ENCODE data around the gene TNFRSF12A. TPM values are rescaled to one million over a fixed set of nuclear protein-coding genes. Genes with fewer than 3 reads are reported as not detected.

The TNFRSF12A gene
- total RNA-seq, 1 experiment from 2014 or later: 147 TPM

DNA sequence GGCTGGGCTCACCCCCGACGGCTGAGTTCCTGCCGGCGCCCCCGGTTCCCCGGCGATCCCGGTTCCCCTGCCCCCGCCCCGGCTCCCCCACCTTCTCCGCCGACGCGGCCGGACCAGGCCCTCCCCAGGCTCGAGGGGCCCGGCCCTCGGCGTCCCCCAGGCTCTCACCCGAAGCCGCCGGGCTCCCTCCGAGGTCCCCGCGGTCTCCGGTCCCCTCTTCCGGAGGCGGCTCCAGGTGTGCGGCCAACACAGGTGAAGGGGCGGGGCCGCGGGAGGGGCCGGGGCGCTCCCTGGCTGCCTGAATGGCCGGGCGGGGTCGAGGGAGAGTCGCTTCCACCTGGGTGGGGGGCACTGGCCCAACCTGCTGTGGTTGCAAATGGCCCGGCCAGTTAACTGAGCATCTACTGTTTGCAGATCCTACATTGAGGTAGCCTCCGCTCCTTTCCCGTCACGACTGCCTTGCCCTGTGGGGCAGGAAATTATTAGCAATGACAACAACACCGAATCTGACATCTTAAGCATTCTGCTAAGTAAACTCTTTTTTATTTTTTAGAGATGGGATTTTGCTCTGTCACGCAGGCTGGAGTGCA lies 16.7 kb downstream of the TNFRSF12A start, which contains the start of gene BICDL2:
TSS of gene BICDL2 (minus strand) at position 219 of the 590 bp plus-strand sequence. CDS start 1,448 bp downstream, outside the sequence.
- Mint-ChIP-seq H3K4me1 (peaks cover 26 to 28% of the 10 kb centered on the region in 2 experiments), H3K27ac (peak within 1 kb of the TSS in 2 of 3 experiments; percentile 21 to 42; a peak in 2 of 7 replicates), H3K36me3 (ENCODE audit: insufficient read depth in 1 of 3, low read depth in 3 of 3) (peaks cover 3 to 5% (median 3%) of the 10 kb centered on the region in 3 experiments; a peak in 4 of 7 replicates), H3K4me3 (peak within 1 kb of the TSS; percentile 66 to 79), H3K9me3 (no peaks in the 10 kb centered on the region), H3K27me3 (ENCODE audit: low read depth) (peaks cover 42% of the 10 kb centered on the region)
- Histone ChIP-seq H3K23ac (ENCODE audit: insufficient read length, low read depth, low read length) (no peak within 1 kb of the TSS), H3K4me1 (ENCODE audit: insufficient read depth, low read length) (no peaks in the 10 kb centered on the region; the same call in 1 of the 2 replicates), H3T11ph (ENCODE audit: low read length) (no peak within 1 kb of the TSS), H3K18ac (ENCODE audit: insufficient read length, low read depth, low read length) (peak within 1 kb of the TSS; percentile 31), H4K8ac (replicated peaks; ENCODE audit: insufficient read length, low read depth, low read length) (no peak within 1 kb of the TSS), H4K5ac (ENCODE audit: insufficient read length, low read depth, low read length) (no peak within 1 kb of the TSS), H3K79me2 (ENCODE audit: insufficient read depth, low read length) (no peaks in the 10 kb centered on the region), H2AK5ac (ENCODE audit: insufficient read length, low read length) (no peak within 1 kb of the TSS), H3K23me2 (ENCODE audit: insufficient read length, low read depth, low read length, poor library complexity, severe bottlenecking) (peaks cover 7% of the 10 kb centered on the region), H4K91ac (ENCODE audit: insufficient read length, low read depth, low read length) (no peak within 1 kb of the TSS), H3K14ac (ENCODE audit: insufficient read depth, low read length) (peak within 1 kb of the TSS; percentile 77; the same call in 1 of the 2 replicates), H3K56ac (ENCODE audit: insufficient read length, low read depth, low read length) (no peak within 1 kb of the TSS), H2BK120ac (ENCODE audit: low read depth, low read length, poor library complexity, severe bottlenecking) (no peak within 1 kb of the TSS), H4K20me1 (ENCODE audit: control insufficient read depth, insufficient read depth, insufficient read length) (peaks cover 3% of the 10 kb centered on the region), H3K4ac (ENCODE audit: low read depth, low read length) (no peak within 1 kb of the TSS), H3K27me3 (ENCODE audit: insufficient read depth, low read length) (no peaks in the 10 kb centered on the region), H3K27ac (ENCODE audit: insufficient read length, low read depth, low read length) (no peak within 1 kb of the TSS), H2AFZ (ENCODE audit: low read length) (no peak within 1 kb of the TSS), H3K79me1 (ENCODE audit: insufficient read depth, low read depth, low read length, poor library complexity, severe bottlenecking) (no peaks in the 10 kb centered on the region), H3K9ac (ENCODE audit: extremely low read depth, insufficient read length, low read length) (peak within 1 kb of the TSS; percentile 10), H3K9me3 (ENCODE audit: control insufficient read depth, low read depth, low read length) (no peaks in the 10 kb centered on the region), H3K4me2 (ENCODE audit: insufficient read depth, insufficient read length, low read length) (peak within 1 kb of the TSS; percentile 78), H2BK12ac (ENCODE audit: insufficient read length, low read depth, low read length) (no peak within 1 kb of the TSS), H2BK20ac (ENCODE audit: low read depth, low read length, poor library complexity, severe bottlenecking) (no peak within 1 kb of the TSS), H2BK15ac (ENCODE audit: low read depth, low read length) (no peak within 1 kb of the TSS), H2BK5ac (ENCODE audit: insufficient read length, low read length) (no peak within 1 kb of the TSS)
- peak; percentile 89 for DNase-seq
- no CpG with 5 or more reads among the region's 44 CpGs for WGBS (ENCODE audit: extremely low coverage, insufficient read length, low lambda C conversion rate)
- TF ChIP-seq, protein P1, sequence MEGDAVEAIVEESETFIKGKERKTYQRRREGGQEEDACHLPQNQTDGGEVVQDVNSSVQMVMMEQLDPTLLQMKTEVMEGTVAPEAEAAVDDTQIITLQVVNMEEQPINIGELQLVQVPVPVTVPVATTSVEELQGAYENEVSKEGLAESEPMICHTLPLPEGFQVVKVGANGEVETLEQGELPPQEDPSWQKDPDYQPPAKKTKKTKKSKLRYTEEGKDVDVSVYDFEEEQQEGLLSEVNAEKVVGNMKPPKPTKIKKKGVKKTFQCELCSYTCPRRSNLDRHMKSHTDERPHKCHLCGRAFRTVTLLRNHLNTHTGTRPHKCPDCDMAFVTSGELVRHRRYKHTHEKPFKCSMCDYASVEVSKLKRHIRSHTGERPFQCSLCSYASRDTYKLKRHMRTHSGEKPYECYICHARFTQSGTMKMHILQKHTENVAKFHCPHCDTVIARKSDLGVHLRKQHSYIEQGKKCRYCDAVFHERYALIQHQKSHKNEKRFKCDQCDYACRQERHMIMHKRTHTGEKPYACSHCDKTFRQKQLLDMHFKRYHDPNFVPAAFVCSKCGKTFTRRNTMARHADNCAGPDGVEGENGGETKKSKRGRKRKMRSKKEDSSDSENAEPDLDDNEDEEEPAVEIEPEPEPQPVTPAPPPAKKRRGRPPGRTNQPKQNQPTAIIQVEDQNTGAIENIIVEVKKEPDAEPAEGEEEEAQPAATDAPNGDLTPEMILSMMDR (conservative IDR thresholded peaks at IDR 0.05): no peak

Measured in H9 (cell line).